BLaER1 (cell line): ENCODE data around the gene SNU13.
"Not testable (repeated sequence)": the region's sequence is repeated elsewhere in the genome, so short reads cannot be mapped to it uniquely, and the experiment has no call there.

Source experiments
- H3K27ac ChIP-seq: shearing (Covaris generic); formaldehyde crosslinking; 2 replicates; pipeline ENCODE4 v1.8.1; 2022
- H3K27me3 ChIP-seq: shearing (Covaris generic); formaldehyde crosslinking; 2 replicates; pipeline ENCODE4 v1.8.1; 2022
- H3K36me3 ChIP-seq: shearing (Covaris generic); formaldehyde crosslinking; 2 replicates; pipeline ENCODE4 v1.8.1; 2022
- H3K4me1 ChIP-seq: shearing (Covaris generic); formaldehyde crosslinking; 2 replicates; pipeline ENCODE4 v1.8.1; 2022
- H3K4me2 ChIP-seq: shearing (Covaris generic); formaldehyde crosslinking; 2 replicates; pipeline ENCODE4 v1.8.1; 2022
- H3K4me3 ChIP-seq: shearing (Covaris generic); formaldehyde crosslinking; 2 replicates; pipeline ENCODE4 v1.8.1; 2022
- H3K9ac ChIP-seq: shearing (Covaris generic); formaldehyde crosslinking; 2 replicates; pipeline ENCODE4 v1.8.1; 2022
- H3K9me3 ChIP-seq: shearing (Covaris generic); formaldehyde crosslinking; 2 replicates; pipeline ENCODE4 v1.8.1; 2022
- H4K20me1 ChIP-seq: shearing (Covaris generic); formaldehyde crosslinking; 2 replicates; pipeline ENCODE4 v1.8.1; 2022
- Cebpa-rat ChIP-seq: shearing (Covaris generic); IDR thresholded peaks from 2 replicates; pipeline ENCODE4 v1.8.1; 2022

The SNU13 gene

DNA sequence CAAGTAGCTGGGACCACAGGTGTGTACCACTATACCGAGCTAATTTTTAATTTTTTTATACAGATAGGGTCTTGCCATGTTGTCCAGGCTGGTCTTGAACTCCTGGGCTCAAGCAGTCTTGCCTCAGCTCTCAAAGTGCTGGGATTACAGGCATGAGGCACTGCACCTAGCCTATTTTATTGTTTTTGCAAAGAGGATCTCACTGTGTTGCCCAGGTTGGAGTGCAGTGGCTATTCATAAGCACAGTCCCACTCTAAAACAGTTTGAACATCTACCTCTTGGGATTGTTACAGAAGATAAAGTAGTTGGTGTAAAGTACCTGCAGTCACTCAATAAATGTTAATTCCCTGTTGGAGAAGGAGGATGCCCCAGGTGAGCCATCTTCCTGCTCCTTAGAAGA is 38.4 kb downstream of the SNU13 start:
- peaks cover 91% of the 10 kb centered on the region for H4K20me1 ChIP-seq
- no peak overlapping the region for H3K9ac ChIP-seq
- H3K36me3 ChIP-seq: peaks cover 99% of the 10 kb centered on the region
- H3K9me3 ChIP-seq: no peaks in the 10 kb centered on the region
- no peaks in the 10 kb centered on the region for H3K4me1 ChIP-seq
- no peak overlapping the region for H3K27ac ChIP-seq
- no peak overlapping the region for H3K4me2 ChIP-seq
- no peak for TF ChIP-seq Cebpa-rat
- H3K27me3 ChIP-seq: no peaks in the 10 kb centered on the region
- no peak overlapping the region for H3K4me3 ChIP-seq

- TF ChIP-seq Cebpa-rat: no peak
- H3K27ac ChIP-seq: no peak overlapping the region
- H3K9me3 ChIP-seq: no peaks in the 10 kb centered on the region
- H3K4me1 ChIP-seq: no peaks in the 10 kb centered on the region
- H4K20me1 ChIP-seq: peaks cover 89% of the 10 kb centered on the region
- no peaks in the 10 kb centered on the region for H3K27me3 ChIP-seq
- H3K4me3 ChIP-seq: no peak overlapping the region
- H3K9ac ChIP-seq: no peak overlapping the region
- peaks cover 97% of the 10 kb centered on the region for H3K36me3 ChIP-seq
- H3K4me2 ChIP-seq: no peak overlapping the region
These were observed 40.2 kb downstream of the SNU13 start for GRCh38 chr22:41648432-41648831.

DNA sequence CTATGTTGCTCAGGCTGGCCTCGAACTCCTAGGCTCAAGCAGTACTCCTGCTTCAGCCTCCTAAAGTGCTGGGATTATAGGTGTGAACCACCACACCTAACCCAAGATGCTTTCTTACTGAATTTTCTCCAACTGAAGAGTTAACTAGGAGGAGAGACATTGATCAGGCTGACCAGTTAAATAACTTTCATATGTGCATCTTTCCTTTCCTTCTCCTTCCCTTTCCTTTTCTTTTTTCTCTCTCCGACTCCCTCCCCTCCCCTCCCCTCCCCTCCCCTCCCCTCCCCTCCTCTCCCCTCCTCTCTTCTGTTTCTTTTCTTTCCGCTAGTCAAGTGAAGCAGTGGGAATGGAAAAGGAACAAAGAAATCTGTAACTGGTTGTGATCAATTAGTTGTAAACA is 40.9 kb downstream of the SNU13 start:
- no peaks in the 10 kb centered on the region for H3K9me3 ChIP-seq
- no peak for TF ChIP-seq Cebpa-rat
- no peaks in the 10 kb centered on the region for H3K4me1 ChIP-seq
- no peak overlapping the region for H3K4me2 ChIP-seq
- no peak overlapping the region for H3K4me3 ChIP-seq
- H3K27ac ChIP-seq: no peak overlapping the region
- no peaks in the 10 kb centered on the region for H3K27me3 ChIP-seq
- no peak overlapping the region for H3K9ac ChIP-seq
- peaks cover 89% of the 10 kb centered on the region for H4K20me1 ChIP-seq
- H3K36me3 ChIP-seq: peaks cover 97% of the 10 kb centered on the region

GRCh38 chr22:41642331-41643110 is 46.1 kb downstream of the SNU13 start:
- Histone ChIP-seq H3K27ac (no peak overlapping the region), H3K9ac (no peak overlapping the region), H3K27me3 (no peaks in the 10 kb centered on the region), H3K9me3 (no peaks in the 10 kb centered on the region), H3K4me3 (no peak overlapping the region), H4K20me1 (peaks cover 91% of the 10 kb centered on the region), H3K4me1 (no peaks in the 10 kb centered on the region), H3K4me2 (no peak overlapping the region), H3K36me3 (peaks cover 98% of the 10 kb centered on the region)
- TF ChIP-seq Cebpa-rat: no peak

GRCh38 chr22:41641854-41642253 is 46.8 kb downstream of the SNU13 start:
- Histone ChIP-seq H3K4me2 (no peak overlapping the region), H3K27me3 (no peaks in the 10 kb centered on the region), H3K9ac (no peak overlapping the region), H3K9me3 (no peaks in the 10 kb centered on the region), H3K4me1 (no peaks in the 10 kb centered on the region), H4K20me1 (peaks cover 86% of the 10 kb centered on the region), H3K36me3 (peaks cover 98% of the 10 kb centered on the region), H3K27ac (no peak overlapping the region), H3K4me3 (no peak overlapping the region)
- TF ChIP-seq Cebpa-rat: no peak

DNA sequence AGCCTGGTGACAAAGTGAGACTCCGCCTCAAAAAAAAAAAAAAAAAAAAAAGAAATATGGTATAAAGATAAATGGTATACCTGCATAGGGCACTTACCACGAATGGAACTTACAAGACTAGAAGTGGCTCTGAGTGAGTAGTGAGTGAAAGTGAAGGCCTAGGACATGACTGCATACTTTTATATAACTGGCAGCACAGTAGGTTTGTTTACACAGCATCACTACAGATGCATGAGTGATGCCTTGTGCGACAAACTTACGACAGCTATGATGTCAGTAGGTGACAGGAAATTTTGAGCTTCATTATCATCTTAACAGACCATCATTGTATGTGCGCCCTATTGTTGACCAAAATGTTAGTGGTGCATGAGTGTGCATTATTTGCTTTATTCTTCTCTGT is 49.9 kb downstream of the SNU13 start:
- H4K20me1 ChIP-seq: peaks cover 83% of the 10 kb centered on the region
- H3K9ac ChIP-seq: no peak overlapping the region
- H3K9me3 ChIP-seq: no peaks in the 10 kb centered on the region
- no peak overlapping the region for H3K4me2 ChIP-seq
- H3K4me3 ChIP-seq: no peak overlapping the region
- no peaks in the 10 kb centered on the region for H3K4me1 ChIP-seq
- H3K36me3 ChIP-seq: peaks cover 98% of the 10 kb centered on the region
- TF ChIP-seq Cebpa-rat: no peak
- no peaks in the 10 kb centered on the region for H3K27me3 ChIP-seq
- no peak overlapping the region for H3K27ac ChIP-seq

GRCh38 chr22:41638124-41638523 is 50.5 kb downstream of the SNU13 start:
- Histone ChIP-seq H3K9ac (no peak overlapping the region), H3K27ac (no peak overlapping the region), H3K4me2 (no peak overlapping the region), H3K27me3 (no peaks in the 10 kb centered on the region), H3K4me1 (no peaks in the 10 kb centered on the region), H4K20me1 (peaks cover 85% of the 10 kb centered on the region), H3K36me3 (peaks cover 100% of the 10 kb centered on the region), H3K4me3 (no peak overlapping the region), H3K9me3 (no peaks in the 10 kb centered on the region)
- TF ChIP-seq Cebpa-rat: no peak

DNA sequence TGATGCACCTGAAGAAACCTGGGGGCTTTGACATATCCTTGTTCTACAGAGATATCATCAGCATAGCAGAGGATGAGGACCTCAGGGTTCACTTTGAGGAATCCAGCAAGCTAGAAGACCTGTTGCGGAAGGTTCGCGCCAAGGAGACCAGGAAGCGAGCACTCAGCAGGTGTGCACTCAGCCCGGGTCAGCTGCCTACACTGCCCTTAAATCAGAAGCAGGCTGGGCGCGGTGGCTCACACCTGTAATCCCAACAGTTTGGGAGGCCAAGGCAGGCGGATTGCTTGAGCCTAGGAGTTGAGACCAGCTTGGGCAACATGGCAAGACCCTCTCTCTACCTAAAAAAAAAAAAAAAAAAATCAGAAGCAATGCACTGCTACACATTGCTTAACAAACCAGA is 51.0 kb downstream of the SNU13 start:
- H3K27ac ChIP-seq, H3K9me3 ChIP-seq, H3K4me1 ChIP-seq, H3K4me3 ChIP-seq, H3K4me2 ChIP-seq, H3K9ac ChIP-seq, H3K27me3 ChIP-seq: not testable (repeated sequence)
- peaks cover 85% of the 10 kb centered on the region for H4K20me1 ChIP-seq
- peaks cover 100% of the 10 kb centered on the region for H3K36me3 ChIP-seq

- no peaks in the 10 kb centered on the region for H3K9me3 ChIP-seq
These were observed 52.2 kb downstream of the SNU13 start for GRCh38 chr22:41636467-41636866.

GRCh38 chr22:41634610-41635009 is 54.1 kb downstream of the SNU13 start:
- peaks cover 64% of the 10 kb centered on the region for H4K20me1 ChIP-seq
- not testable (repeated sequence) for H3K9ac ChIP-seq, H3K4me1 ChIP-seq, H3K27ac ChIP-seq, H3K4me2 ChIP-seq, H3K4me3 ChIP-seq, H3K27me3 ChIP-seq
- peaks cover 98% of the 10 kb centered on the region for H3K36me3 ChIP-seq
- peaks cover 17% of the 10 kb centered on the region for H3K9me3 ChIP-seq

More at GRCh38 chr22:41636467-41636866, 52.2 kb downstream of the SNU13 start:
- no peak overlapping the region for H3K4me2 ChIP-seq
- no peak overlapping the region for H3K9ac ChIP-seq
- no peaks in the 10 kb centered on the region for H3K27me3 ChIP-seq
- peaks cover 82% of the 10 kb centered on the region for H4K20me1 ChIP-seq
- H3K36me3 ChIP-seq: peaks cover 99% of the 10 kb centered on the region
- TF ChIP-seq Cebpa-rat: no peak
- H3K4me1 ChIP-seq: no peaks in the 10 kb centered on the region
- no peak overlapping the region for H3K27ac ChIP-seq
- H3K4me3 ChIP-seq: no peak overlapping the region

DNA sequence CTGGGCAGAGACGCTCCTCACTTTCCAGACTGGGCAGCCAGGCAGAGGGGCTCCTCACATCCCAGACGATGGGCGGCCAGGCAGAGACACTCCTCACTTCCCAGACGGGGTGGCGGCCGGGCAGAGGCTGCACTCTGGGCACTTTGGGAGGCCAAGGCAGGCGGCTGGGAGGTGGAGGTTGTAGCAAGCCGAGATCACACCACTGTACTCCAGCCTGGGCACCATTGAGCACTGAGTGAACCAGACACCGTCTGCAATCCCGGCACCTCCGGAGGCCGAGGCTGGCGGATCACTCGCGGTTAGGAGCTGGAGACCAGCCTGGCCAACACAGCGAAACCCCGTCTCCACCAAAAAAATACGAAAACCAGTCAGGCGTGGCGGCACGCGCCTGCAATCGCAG is 57.1 kb downstream of the SNU13 start:
- not testable (repeated sequence) for H3K4me3 ChIP-seq, H3K4me1 ChIP-seq, H3K27me3 ChIP-seq, H3K4me2 ChIP-seq, H3K9ac ChIP-seq, H3K27ac ChIP-seq
- peaks cover 41% of the 10 kb centered on the region for H3K9me3 ChIP-seq
- H3K36me3 ChIP-seq: peaks cover 98% of the 10 kb centered on the region
- H4K20me1 ChIP-seq: peaks cover 75% of the 10 kb centered on the region

DNA sequence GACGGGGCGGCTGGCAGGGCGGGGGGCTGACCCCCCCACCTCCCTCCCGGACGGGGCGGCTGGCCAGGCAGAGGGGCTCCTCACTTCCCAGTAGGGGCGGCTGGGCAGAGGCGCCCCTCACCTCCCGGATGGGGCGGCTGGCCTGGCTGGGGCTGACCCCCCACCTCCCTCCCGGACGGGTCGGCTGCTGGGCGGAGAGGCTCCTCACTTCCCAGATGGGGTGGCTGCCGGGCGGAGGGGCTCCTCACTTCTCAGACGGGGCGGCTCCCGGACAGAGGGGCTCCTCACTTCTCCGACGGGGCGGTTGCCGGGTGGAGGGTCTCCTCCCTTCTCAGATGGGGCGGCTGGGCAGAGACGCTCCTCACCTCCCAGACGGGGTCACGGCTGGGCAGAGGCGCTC is 57.6 kb downstream of the SNU13 start:
- H3K4me3 ChIP-seq: not testable (repeated sequence)

More for the DNA sequence above, 57.6 kb downstream of the SNU13 start:
- not testable (repeated sequence) for H3K27ac ChIP-seq, H3K27me3 ChIP-seq, H3K4me1 ChIP-seq, H3K9ac ChIP-seq, H3K4me2 ChIP-seq
- peaks cover 98% of the 10 kb centered on the region for H3K36me3 ChIP-seq
- H4K20me1 ChIP-seq: peaks cover 75% of the 10 kb centered on the region
- peaks cover 41% of the 10 kb centered on the region for H3K9me3 ChIP-seq
